Measurements from ENCODE around the gene INO80D. TPM values are rescaled to one million over a fixed set of nuclear protein-coding genes. Genes with fewer than 3 reads are reported as not detected.
"Not testable (repeated sequence)": the region's sequence is repeated elsewhere in the genome, so short reads cannot be mapped to it uniquely, and the experiment has no call there.

The INO80D gene
- total RNA-seq = 10 to 100 TPM in 3 of 4 donors, 1 to 10 TPM in 1; 6.4 to 45.6 (median 23.4) TPM

DNA sequence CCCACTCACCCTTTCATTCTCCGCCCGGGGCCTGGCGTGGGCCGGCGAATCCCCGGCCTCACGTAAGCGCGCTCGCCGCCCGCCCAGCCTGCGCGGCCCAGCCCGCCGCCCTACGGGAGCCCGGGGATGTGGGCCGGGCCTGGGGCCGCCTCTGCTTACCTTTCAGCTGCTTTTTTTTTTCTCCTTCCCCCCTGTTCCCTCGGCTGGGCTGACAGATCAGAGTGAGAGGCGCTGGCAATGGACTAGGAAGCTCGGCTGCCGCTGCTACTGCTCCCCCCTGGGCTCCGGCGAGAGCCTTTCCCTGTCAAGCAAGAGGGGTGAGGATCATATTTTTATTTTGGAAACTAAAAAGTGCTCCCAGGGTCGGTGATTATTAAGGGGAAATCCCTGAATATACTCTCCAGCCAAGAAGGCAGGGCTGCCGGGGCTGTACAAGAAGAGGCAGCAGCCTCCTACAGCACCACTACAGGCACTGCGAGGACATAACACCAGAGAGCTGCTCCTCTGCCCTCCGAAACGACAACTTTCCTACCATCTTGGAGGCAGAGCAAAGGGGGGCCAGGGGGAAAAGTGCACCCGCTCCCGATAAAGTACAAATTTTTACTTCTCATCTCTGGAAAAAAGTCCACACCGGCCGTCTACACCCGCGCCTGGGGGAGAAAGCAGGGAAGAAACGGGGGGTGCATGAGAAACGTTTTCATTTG lies at the start of gene INO80D:
Gene INO80D (minus strand): TSS at position 433 of the 704 bp plus-strand sequence. CDS start 23,158 bp downstream, outside the sequence.
- peak within 1 kb of the TSS; percentile 77 for H3K4me3 ChIP-seq
- no peaks in the 10 kb centered on the region for H3K27me3 ChIP-seq
- no peaks in the 10 kb centered on the region for H3K9me3 ChIP-seq
- no peaks in the 10 kb centered on the region for H3K36me3 ChIP-seq
- H3K4me1 ChIP-seq = peaks cover 0 to 5% of the 10 kb centered on the region in 2 donors
- H3K27ac ChIP-seq = peak within 1 kb of the TSS; percentile 99
- TF ChIP-seq POLR2A (IDR thresholded peaks at IDR 0.05) (peak in 1 of 2 donors; percentile 58), CTCF (IDR thresholded peaks at IDR 0.05) (peak; percentile 31 to 53 (median 44))
- peak; percentile 69 to 77 for DNase-seq
- intact Hi-C loops (cut with DNase I; ENCODE audit: low total_unique reads) = no loop called here

DNA sequence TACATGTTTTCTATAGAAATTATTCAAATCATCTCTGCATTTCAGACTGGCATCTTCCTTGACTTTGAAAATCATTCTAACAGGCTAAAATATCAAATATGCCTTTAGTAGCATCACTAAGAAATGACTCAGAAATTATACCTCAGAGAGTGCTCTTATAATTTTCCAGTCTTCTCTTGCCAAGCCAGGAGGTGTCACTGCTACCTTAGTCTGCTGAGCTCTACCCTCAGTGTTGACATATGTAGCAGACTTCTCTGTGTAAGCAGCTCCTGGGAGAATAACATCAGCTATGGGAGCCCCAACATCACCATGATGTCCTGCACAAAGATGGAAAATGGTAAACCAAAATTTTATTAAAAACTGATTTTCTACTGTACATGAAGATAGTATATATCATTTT lies 41.7 kb upstream of the INO80D start:
- Histone ChIP-seq H3K4me3 (no peak overlapping the region), H3K4me1 (no peaks in the 10 kb centered on the region), H3K36me3 (no peaks in the 10 kb centered on the region), H3K27me3 (no peaks in the 10 kb centered on the region), H3K27ac (no peak overlapping the region), H3K9me3 (no peaks in the 10 kb centered on the region)
- TF ChIP-seq CTCF (IDR thresholded peaks at IDR 0.05) (no peak), POLR2A (IDR thresholded peaks at IDR 0.05) (no peak)
- DNase-seq = no peak
- intact Hi-C loops (cut with DNase I; ENCODE audit: low total_unique reads) = no loop called here

DNA sequence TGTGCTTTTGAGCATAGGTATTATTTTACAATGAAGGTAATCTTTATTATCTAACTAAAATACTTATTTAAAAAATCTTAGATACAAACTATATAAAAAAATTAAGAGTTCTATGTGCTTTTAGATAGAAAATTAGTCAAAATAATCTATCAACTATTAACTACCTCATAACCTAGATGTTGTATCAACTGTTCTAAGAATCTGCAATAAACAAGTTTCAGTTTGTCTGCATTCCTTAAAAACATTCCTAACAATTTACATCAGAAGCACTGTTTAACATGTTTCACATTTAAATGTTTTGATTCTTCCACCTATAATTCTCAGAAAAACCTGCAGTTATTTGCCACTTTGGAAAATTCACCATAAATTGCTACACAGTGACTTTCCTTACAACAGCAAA lies 39.9 kb upstream of the INO80D start:
- Histone ChIP-seq H3K9me3 (peaks cover 0 to 4% of the 10 kb centered on the region in 2 donors), H3K4me1 (no peaks in the 10 kb centered on the region), H3K4me3 (no peak overlapping the region), H3K27ac (no peak overlapping the region), H3K27me3 (no peaks in the 10 kb centered on the region), H3K36me3 (no peaks in the 10 kb centered on the region)
- no peak for DNase-seq
- TF ChIP-seq CTCF (IDR thresholded peaks at IDR 0.05) = no peak
- no peak for TF ChIP-seq POLR2A (IDR thresholded peaks at IDR 0.05)
- intact Hi-C loops (cut with DNase I; ENCODE audit: low total_unique reads) = no loop called here

- H3K36me3 ChIP-seq; H3K4me3 ChIP-seq; intact Hi-C loops (cut with DNase I; ENCODE audit: low total_unique reads); DNase-seq; H3K4me1 ChIP-seq; H3K27me3 ChIP-seq; H3K27ac ChIP-seq; H3K9me3 ChIP-seq: not testable (repeated sequence)
Measured at GRCh38 chr2:206122569-206122968, 36.6 kb upstream of the INO80D start.

GRCh38 chr2:206116278-206116677 lies 30.3 kb upstream of the INO80D start:
- no peak overlapping the region for H3K4me3 ChIP-seq
- H3K27me3 ChIP-seq = no peaks in the 10 kb centered on the region
- H3K4me1 ChIP-seq = no peaks in the 10 kb centered on the region
- intact Hi-C loops (cut with DNase I; ENCODE audit: low total_unique reads) = no loop called here
- H3K36me3 ChIP-seq = no peaks in the 10 kb centered on the region
- no peak for DNase-seq
- peaks cover 0 to 9% of the 10 kb centered on the region in 2 donors for H3K9me3 ChIP-seq
- no peak for TF ChIP-seq CTCF (IDR thresholded peaks at IDR 0.05)
- no peak for TF ChIP-seq POLR2A (IDR thresholded peaks at IDR 0.05)
- no peak overlapping the region for H3K27ac ChIP-seq

Measured in uterus (tissue), 4 donors.